Heart left ventricle (tissue), 13 donors: ENCODE results near the gene CCDC167.

Experiments
- POLR2A ChIP-seq, 2 donors: fragments of 450-650 bp; IDR thresholded peaks; one replicate each; pipeline ENCODE4 v1.6.1; 2017; ENCODE audit warnings: antibody characterized with exemption in 2 of 2, mild to moderate bottlenecking in 2 of 2, moderate library complexity in 2 of 2
- TF ChIP-seq, protein P1 (sequence below), 12 donors: fragments of 200-600 bp; sonication (generic) in 4 of 12; IDR thresholded peaks; one replicate each; pipeline versions ENCODE4 v1.5.0 to v1.8.0; 2018 to 2022; ENCODE audit warnings: antibody characterized with exemption in 12 of 12, mild to moderate bottlenecking in 5 of 12
- donor health status: ischemic (EF 13 %, LVEDD 7.1; RV severe dilation, severe dysfunction).
- donor health status: DM: no; HTN: yes; CAD: no.
- donor health status: DM: no; HTN: no; CAD: no.
- donor health status: ischemic (EF 25% LVEDD 6.9; RV normal size, moderate dysfunction).
- donor health status: ischemic (EF 25% LVEDD 5.7; RV mildly dilated, moderate dysfunction).
- donor health status: ischemic (EF 35%, LVEDD 5.7; RV mildly dilated, moderate dysfunction).
- donor health status: nonischemic (EF 11% LVEDD 7.7; RV severe dilation, severe dysfunction).
- donor health status: DM: yes; HTN: yes; CAD: no.
- donor health status: PGD.
- donor health status: ischemic (EF 29% LVEDD 5.4; RV normal size, mild dysfunction).
- donor health status: nonischemic (EF 23%, LVEDD 6.1; RV moderate dilation, normal function).

DNA sequence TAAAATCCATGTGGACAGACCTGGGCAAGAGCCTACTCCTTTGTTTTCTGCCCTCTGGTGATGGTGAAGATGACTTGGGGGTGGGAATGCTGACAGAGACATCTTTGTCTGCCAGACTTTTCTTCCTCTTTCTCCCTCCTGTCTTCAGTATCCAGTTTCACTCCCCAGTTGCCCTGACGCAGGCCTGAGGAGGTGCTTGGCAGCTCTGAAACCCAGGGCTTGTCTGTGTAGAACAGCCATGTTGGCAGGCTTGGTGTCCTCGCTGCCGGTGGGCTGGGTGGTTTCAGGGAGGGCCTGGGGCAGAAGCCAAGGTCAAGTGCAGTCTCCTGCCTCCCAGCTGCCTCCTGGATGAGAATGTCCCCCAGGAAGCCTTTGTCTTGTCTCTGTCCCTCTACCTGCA lies 22.5 kb downstream of the CCDC167 start:
- TF ChIP-seq, protein P1, sequence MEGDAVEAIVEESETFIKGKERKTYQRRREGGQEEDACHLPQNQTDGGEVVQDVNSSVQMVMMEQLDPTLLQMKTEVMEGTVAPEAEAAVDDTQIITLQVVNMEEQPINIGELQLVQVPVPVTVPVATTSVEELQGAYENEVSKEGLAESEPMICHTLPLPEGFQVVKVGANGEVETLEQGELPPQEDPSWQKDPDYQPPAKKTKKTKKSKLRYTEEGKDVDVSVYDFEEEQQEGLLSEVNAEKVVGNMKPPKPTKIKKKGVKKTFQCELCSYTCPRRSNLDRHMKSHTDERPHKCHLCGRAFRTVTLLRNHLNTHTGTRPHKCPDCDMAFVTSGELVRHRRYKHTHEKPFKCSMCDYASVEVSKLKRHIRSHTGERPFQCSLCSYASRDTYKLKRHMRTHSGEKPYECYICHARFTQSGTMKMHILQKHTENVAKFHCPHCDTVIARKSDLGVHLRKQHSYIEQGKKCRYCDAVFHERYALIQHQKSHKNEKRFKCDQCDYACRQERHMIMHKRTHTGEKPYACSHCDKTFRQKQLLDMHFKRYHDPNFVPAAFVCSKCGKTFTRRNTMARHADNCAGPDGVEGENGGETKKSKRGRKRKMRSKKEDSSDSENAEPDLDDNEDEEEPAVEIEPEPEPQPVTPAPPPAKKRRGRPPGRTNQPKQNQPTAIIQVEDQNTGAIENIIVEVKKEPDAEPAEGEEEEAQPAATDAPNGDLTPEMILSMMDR (IDR thresholded peaks at IDR 0.05): no peak
- TF ChIP-seq POLR2A (IDR thresholded peaks at IDR 0.05): no peak
